Measurements from ENCODE around the gene RPS6KL1.

- TF ChIP-seq POLR2A (IDR thresholded peaks at IDR 0.05) (no peak), CTCF (IDR thresholded peaks at IDR 0.05) (no peak)
These were observed 54.3 kb downstream of the RPS6KL1 start for GRCh38 chr14:74868739-74869138.

Measured in esophagus squamous epithelium (tissue), 4 donors.